GM12873 (cell line): Measurements from ENCODE around the gene COA8.

Experiments used
- CTCF ChIP-seq: IDR thresholded peaks from 2 replicates; pipeline ENCODE4 v1.5.1; 2012; ENCODE audit warnings: low read depth, mild to moderate bottlenecking, moderate library complexity, low read length, control low read depth; ENCODE audit not compliant: insufficient read depth; ENCODE audit errors: missing control alignments

The COA8 gene

GRCh38 chr14:103533137-103533998 lies 29.4 kb upstream of the COA8 start:
- TF ChIP-seq CTCF, result no peak

- no peak for TF ChIP-seq CTCF
Measured at GRCh38 chr14:103533999-103534575, 28.7 kb upstream of the COA8 start.

GRCh38 chr14:103534576-103535061 lies 28.1 kb upstream of the COA8 start:
- no peak for TF ChIP-seq CTCF

- TF ChIP-seq CTCF, result no peak
Measured at GRCh38 chr14:103535081-103535890, 27.5 kb upstream of the COA8 start.

GRCh38 chr14:103535891-103536565 lies 26.7 kb upstream of the COA8 start:
- no peak for TF ChIP-seq CTCF

- TF ChIP-seq CTCF, result no peak
Measured at GRCh38 chr14:103536693-103537092, 26.1 kb upstream of the COA8 start.
